Measurements from ENCODE around the gene CCDC197.

The CCDC197 gene

DNA sequence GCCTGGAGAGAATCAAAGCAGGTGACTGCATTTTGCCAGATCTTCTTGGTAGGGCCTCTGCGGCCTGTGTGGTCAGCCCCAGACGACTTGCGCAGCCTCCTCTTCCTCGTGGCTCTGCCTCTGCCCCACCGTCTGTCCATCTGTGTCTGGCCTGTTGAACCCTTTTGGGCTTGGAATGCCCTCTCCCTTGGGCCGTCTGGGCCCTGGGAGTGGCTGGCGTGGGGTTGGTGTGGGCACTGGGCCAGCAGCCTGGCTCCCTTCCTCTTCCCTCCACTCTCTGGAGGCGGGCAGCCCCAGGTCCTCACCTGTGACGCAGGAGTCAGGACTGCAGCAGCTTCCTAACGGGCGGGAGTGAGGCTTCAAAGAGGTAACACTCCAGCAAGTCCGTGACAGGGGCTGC lies 9.7 kb upstream of the CCDC197 start:
- Histone ChIP-seq H3K4me3 (IDR thresholded peaks at IDR 0.05; ENCODE audit: insufficient read depth, low read depth, low read length) (no peak overlapping the region), H4K20me1 (ENCODE audit: insufficient read depth) (no peaks in the 10 kb centered on the region), H3K9ac (no peak overlapping the region), H3K27me3 (ENCODE audit: insufficient read depth, low read depth) (no peaks in the 10 kb centered on the region), H3K4me1 (ENCODE audit: low read depth, poor library complexity, severe bottlenecking) (peaks cover 12% of the 10 kb centered on the region), H3K36me3 (ENCODE audit: insufficient read depth) (no peaks in the 10 kb centered on the region), H3K27ac (no peak overlapping the region), H3K79me2 (ENCODE audit: insufficient read depth, low read depth) (no peaks in the 10 kb centered on the region), H3K4me2 (no peak overlapping the region), H2AFZ (ENCODE audit: low read depth) (no peak overlapping the region)
- TF ChIP-seq, protein P1, sequence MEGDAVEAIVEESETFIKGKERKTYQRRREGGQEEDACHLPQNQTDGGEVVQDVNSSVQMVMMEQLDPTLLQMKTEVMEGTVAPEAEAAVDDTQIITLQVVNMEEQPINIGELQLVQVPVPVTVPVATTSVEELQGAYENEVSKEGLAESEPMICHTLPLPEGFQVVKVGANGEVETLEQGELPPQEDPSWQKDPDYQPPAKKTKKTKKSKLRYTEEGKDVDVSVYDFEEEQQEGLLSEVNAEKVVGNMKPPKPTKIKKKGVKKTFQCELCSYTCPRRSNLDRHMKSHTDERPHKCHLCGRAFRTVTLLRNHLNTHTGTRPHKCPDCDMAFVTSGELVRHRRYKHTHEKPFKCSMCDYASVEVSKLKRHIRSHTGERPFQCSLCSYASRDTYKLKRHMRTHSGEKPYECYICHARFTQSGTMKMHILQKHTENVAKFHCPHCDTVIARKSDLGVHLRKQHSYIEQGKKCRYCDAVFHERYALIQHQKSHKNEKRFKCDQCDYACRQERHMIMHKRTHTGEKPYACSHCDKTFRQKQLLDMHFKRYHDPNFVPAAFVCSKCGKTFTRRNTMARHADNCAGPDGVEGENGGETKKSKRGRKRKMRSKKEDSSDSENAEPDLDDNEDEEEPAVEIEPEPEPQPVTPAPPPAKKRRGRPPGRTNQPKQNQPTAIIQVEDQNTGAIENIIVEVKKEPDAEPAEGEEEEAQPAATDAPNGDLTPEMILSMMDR (conservative IDR thresholded peaks at IDR 0.05; ENCODE audit: low read depth, low read length): no peak

DNA sequence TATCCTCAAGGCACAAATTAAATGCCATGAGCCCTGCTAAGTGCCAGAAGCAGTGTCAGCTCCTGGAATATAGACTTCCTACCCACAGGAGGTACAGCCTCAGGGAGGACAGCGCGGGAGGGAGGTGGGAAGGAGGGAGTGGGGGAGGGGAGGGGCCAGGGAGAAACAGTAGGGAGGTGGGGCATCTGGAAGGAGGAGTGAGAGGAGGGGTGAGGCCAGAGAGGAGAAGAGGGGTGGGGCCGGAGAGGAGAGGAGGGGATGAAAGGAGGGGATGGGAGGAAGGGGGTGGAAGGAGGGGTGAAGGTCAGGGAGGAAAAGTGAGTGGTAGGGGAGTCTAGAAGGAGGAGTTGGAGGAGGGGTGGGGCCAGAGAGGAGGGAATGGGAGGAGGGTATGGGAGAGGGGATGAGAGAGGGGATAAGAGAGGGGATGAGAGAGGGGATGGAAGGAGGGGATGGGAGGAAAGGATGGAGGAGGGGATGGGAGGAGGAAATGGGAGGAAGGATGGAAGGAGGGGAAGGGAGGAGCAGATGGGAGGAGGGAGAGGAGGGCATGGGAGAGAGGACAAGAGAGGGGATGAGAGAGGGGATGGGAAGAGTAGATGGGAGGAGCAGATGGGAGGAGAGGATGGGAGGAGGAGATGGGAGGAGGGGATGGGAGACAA lies 9.2 kb upstream of the CCDC197 start:
- H3K27me3 ChIP-seq (ENCODE audit: insufficient read depth, low read depth): no peaks in the 10 kb centered on the region
- no peak overlapping the region for H3K9ac ChIP-seq
- no peaks in the 10 kb centered on the region for H4K20me1 ChIP-seq (ENCODE audit: insufficient read depth)
- H3K27ac ChIP-seq: no peak overlapping the region
- H3K4me1 ChIP-seq (ENCODE audit: low read depth, poor library complexity, severe bottlenecking): peaks cover 8% of the 10 kb centered on the region
- TF ChIP-seq, protein P1 (conservative IDR thresholded peaks at IDR 0.05; ENCODE audit: low read depth, low read length): no peak
- no peaks in the 10 kb centered on the region for H3K79me2 ChIP-seq (ENCODE audit: insufficient read depth, low read depth)
- H3K4me2 ChIP-seq: no peak overlapping the region
- no peaks in the 10 kb centered on the region for H3K36me3 ChIP-seq (ENCODE audit: insufficient read depth)
- no peak overlapping the region for H2AFZ ChIP-seq (ENCODE audit: low read depth)
- H3K4me3 ChIP-seq (IDR thresholded peaks at IDR 0.05; ENCODE audit: insufficient read depth, low read depth, low read length): no peak overlapping the region

DNA sequence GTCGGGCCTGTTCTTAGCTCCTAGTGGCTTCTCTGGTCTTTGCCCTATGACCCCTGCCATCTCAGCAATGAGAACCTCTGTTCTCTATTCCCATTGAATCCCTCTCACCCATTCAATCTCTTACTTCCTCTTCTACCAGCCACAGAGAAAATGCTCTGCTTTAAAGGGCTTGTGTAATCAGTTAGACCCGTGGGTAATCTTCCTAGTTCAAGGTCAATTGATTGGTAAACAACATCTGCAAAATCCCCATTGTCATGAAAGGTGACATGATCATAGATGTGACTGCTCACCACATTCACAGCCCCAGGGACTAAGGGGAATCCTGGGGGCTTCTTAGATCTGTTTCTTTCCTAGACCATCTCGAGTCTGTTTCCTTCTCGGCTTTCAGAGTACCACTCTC lies 7.2 kb upstream of the CCDC197 start:
- H3K36me3 ChIP-seq (ENCODE audit: insufficient read depth): no peaks in the 10 kb centered on the region
- H3K4me1 ChIP-seq (ENCODE audit: low read depth, poor library complexity, severe bottlenecking): peaks cover 12% of the 10 kb centered on the region
- no peak overlapping the region for H3K4me2 ChIP-seq
- H3K79me2 ChIP-seq (ENCODE audit: insufficient read depth, low read depth): no peaks in the 10 kb centered on the region
- TF ChIP-seq, protein P1 (conservative IDR thresholded peaks at IDR 0.05; ENCODE audit: low read depth, low read length): no peak
- H2AFZ ChIP-seq (ENCODE audit: low read depth): no peak overlapping the region
- H3K9ac ChIP-seq: no peak overlapping the region
- H4K20me1 ChIP-seq (ENCODE audit: insufficient read depth): no peaks in the 10 kb centered on the region
- H3K27me3 ChIP-seq (ENCODE audit: insufficient read depth, low read depth): no peaks in the 10 kb centered on the region
- H3K27ac ChIP-seq: no peak overlapping the region
- no peak overlapping the region for H3K4me3 ChIP-seq (IDR thresholded peaks at IDR 0.05; ENCODE audit: insufficient read depth, low read depth, low read length)

DNA sequence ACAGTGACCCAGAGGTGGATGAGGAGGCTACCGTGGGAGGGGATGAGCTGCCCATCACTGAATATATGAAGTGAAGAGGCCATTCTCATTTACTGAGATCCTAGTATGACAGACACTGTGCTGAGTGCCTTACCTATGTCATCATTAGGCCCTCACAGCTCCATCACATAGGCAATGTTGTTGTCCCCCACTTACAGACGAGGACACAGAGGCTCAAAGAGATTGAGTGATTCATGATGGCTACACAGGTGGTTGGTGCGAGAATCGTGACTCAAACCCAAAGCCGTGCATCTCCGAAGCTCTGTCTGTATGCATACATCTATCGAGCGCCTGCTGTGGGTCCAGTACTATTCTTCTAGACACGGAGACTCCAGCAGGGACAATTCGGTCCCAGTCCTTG lies 5.9 kb upstream of the CCDC197 start:
- TF ChIP-seq, protein P1 (conservative IDR thresholded peaks at IDR 0.05; ENCODE audit: low read depth, low read length): no peak
- Histone ChIP-seq H3K4me2 (no peak overlapping the region), H4K20me1 (ENCODE audit: insufficient read depth) (no peaks in the 10 kb centered on the region), H3K27me3 (ENCODE audit: insufficient read depth, low read depth) (no peaks in the 10 kb centered on the region), H3K4me3 (IDR thresholded peaks at IDR 0.05; ENCODE audit: insufficient read depth, low read depth, low read length) (no peak overlapping the region), H3K9ac (no peak overlapping the region), H3K27ac (no peak overlapping the region), H3K36me3 (ENCODE audit: insufficient read depth) (no peaks in the 10 kb centered on the region), H3K79me2 (ENCODE audit: insufficient read depth, low read depth) (no peaks in the 10 kb centered on the region), H2AFZ (ENCODE audit: low read depth) (no peak overlapping the region), H3K4me1 (ENCODE audit: low read depth, poor library complexity, severe bottlenecking) (peaks cover 4% of the 10 kb centered on the region)

Measured in KMS-11 (cell line).